Bone marrow (tissue), 2 donors: ENCODE measurements around the gene PAM.
A peak's percentile ranks its signal among the peaks of the same experiment; 100 is the strongest.
"Not testable (repeated sequence)": the region's sequence is repeated elsewhere in the genome, so short reads cannot be mapped to it uniquely, and the experiment has no call there.

ENCODE experiments used
- DNase-seq, 2 donors: peaks; one replicate each; lab custom pipeline; 2025; lab: John Stamatoyannopoulos, UW

Gene PAM

GRCh38 chr5:102751903-102752376 is 3.2 kb upstream of the PAM start:
- DNase-seq, result not testable (repeated sequence)

GRCh38 chr5:102753889-102754766 is 977 bp upstream of the PAM start:
- peak in 1 of 2 donors; percentile 40 for DNase-seq

- peak; percentile 35 to 77 for DNase-seq
Measured at GRCh38 chr5:102755686-102756371, 724 bp downstream of the PAM start.

- no peak for DNase-seq
Measured at GRCh38 chr5:102758576-102758975, 3.5 kb downstream of the PAM start.

- no peak for DNase-seq
Measured at GRCh38 chr5:102759289-102759688, 4.2 kb downstream of the PAM start.

- DNase-seq, result no peak
Measured at GRCh38 chr5:102759700-102760099, 4.6 kb downstream of the PAM start.

- DNase-seq, result no peak
Measured at GRCh38 chr5:102760815-102761214, 5.7 kb downstream of the PAM start.

GRCh38 chr5:102762095-102762534 is 7.0 kb downstream of the PAM start:
- no peak for DNase-seq

- no peak for DNase-seq
Measured at GRCh38 chr5:102762562-102763227, 7.6 kb downstream of the PAM start.

- DNase-seq, result no peak
Measured at GRCh38 chr5:102763734-102764133, 8.6 kb downstream of the PAM start.

- DNase-seq, result no peak
Measured at GRCh38 chr5:102764381-102765004, 9.4 kb downstream of the PAM start.

- no peak for DNase-seq
Measured at GRCh38 chr5:102765350-102765749, 10.2 kb downstream of the PAM start.

- DNase-seq, result no peak
Measured at GRCh38 chr5:102766295-102767090, 11.4 kb downstream of the PAM start.

- no peak for DNase-seq
Measured at GRCh38 chr5:102767862-102768261, 12.8 kb downstream of the PAM start.

- DNase-seq, result no peak
Measured at GRCh38 chr5:102770803-102771202, 15.7 kb downstream of the PAM start.

GRCh38 chr5:102771435-102771834 is 16.3 kb downstream of the PAM start:
- peak in 1 of 2 donors; percentile 20 for DNase-seq

- no peak for DNase-seq
Measured at GRCh38 chr5:102772273-102772672, 17.2 kb downstream of the PAM start.

GRCh38 chr5:102773133-102773532 is 18.0 kb downstream of the PAM start:
- DNase-seq, result no peak

GRCh38 chr5:102775756-102776155 is 20.7 kb downstream of the PAM start:
- DNase-seq, result not testable (repeated sequence)

- no peak for DNase-seq
Measured at GRCh38 chr5:102777099-102777498, 22.0 kb downstream of the PAM start.

- no peak for DNase-seq
Measured at GRCh38 chr5:102778478-102778877, 23.4 kb downstream of the PAM start.
